T47D (cell line): Measurements from ENCODE around the gene OR2V2.
"Not testable (repeated sequence)": the region's sequence is repeated elsewhere in the genome, so short reads cannot be mapped to it uniquely, and the experiment has no call there.

Experiments used
- DNase-seq, 2 experiments: peaks; one replicate each; pipeline versions ENCODE4 v3.0.0 to v3.0.0-alpha.2; 2011 to 2012; ENCODE audit warnings: low read depth in 1 of 2, low spot score in 1 of 2
- JUND ChIP-seq: IDR thresholded peaks from 2 replicates; pipeline ENCODE4 v1.6.1; 2012; ENCODE audit warnings: low read depth
- in situ Hi-C: cut with HindIII; loops from 2 replicates; pipeline ENCODE4 v1.10.0; 2016; ENCODE audit warnings: low sequenced_read_pairs, low pct_unique_long_range_greater_than_20kb

Gene OR2V2, protein sequence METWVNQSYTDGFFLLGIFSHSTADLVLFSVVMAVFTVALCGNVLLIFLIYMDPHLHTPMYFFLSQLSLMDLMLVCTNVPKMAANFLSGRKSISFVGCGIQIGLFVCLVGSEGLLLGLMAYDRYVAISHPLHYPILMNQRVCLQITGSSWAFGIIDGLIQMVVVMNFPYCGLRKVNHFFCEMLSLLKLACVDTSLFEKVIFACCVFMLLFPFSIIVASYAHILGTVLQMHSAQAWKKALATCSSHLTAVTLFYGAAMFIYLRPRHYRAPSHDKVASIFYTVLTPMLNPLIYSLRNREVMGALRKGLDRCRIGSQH

DNA sequence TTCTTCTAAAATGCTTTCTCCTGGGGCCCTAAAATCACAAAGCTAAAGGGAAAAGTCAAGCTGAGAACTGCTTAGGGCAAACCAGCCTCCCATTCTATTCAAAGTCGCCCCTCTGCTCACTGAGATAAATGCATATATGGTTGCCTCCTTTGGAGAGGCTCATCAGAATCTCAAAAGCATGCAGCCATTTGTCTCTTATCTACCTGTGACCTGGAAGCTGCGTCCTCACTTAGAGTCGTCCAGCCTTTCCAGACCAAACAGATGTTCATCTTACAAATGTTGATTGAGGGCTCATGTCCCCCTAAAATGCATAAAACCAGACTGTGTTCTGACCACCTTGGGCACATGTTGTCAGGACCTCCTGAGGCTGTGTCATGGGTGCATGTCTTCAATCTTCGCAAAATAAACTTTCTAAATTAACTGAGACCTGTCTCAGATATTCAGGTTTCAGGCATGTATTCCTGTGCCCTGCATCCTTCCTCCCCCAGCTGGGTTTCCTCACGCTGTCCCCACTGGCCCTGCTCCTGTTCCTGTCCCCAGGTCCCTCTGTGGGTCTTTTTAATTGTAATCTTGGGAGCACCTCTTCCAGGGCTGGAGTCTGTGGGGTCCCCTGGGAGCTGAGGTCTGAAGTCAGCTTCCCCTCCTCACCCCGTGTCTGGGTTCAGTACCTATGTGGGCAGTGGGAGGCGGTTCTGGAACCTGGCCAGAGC lies at the start of gene OR2V2:
OR2V2 (plus strand) TSS at position 660 of the 710 bp plus-strand sequence. CDS start 7,357 bp downstream, outside the sequence.
- in situ Hi-C loops: not testable (repeated sequence)

DNA sequence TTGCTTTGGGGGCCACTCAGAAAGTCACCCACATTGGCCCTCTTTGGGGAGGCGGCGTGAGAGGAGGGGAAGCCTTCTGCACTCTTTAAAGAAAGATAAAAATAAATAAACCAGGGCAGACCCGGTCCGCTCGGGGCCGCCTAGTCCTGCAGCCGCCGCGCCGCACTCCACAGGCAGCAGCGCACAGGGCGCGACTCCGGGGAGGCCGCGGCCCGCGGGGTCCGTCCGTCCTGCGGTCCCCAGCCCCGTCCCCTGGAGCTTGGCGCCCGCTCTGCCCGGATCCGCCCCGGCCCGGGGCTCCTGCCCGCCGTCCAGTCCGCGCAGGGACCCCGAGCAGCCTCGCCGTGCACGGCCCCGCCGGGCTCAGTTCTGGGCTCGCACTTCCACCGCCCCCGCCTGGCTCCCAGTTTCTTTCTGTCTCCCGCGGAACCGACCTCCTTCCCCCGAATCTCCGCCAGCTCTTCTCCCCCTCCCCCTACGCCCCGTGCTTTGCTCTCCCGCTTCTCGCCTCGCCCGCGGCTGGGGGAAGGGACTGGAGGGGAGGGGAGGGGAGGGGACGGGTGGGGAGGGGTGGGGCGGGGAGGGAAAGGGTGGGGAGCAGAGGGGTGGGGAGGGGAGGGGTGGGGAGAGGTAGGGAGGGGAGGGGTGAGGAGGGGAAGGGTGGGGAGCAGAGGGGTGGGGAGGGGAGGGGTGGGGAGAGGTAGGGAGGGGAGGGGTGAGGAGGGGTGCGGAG lies 49.5 kb upstream of the OR2V2 start:
- in situ Hi-C loops, DNase-seq: not testable (repeated sequence)

More for the DNA sequence above, at the start of gene OR2V2:
- DNase-seq: not testable (repeated sequence)

DNA sequence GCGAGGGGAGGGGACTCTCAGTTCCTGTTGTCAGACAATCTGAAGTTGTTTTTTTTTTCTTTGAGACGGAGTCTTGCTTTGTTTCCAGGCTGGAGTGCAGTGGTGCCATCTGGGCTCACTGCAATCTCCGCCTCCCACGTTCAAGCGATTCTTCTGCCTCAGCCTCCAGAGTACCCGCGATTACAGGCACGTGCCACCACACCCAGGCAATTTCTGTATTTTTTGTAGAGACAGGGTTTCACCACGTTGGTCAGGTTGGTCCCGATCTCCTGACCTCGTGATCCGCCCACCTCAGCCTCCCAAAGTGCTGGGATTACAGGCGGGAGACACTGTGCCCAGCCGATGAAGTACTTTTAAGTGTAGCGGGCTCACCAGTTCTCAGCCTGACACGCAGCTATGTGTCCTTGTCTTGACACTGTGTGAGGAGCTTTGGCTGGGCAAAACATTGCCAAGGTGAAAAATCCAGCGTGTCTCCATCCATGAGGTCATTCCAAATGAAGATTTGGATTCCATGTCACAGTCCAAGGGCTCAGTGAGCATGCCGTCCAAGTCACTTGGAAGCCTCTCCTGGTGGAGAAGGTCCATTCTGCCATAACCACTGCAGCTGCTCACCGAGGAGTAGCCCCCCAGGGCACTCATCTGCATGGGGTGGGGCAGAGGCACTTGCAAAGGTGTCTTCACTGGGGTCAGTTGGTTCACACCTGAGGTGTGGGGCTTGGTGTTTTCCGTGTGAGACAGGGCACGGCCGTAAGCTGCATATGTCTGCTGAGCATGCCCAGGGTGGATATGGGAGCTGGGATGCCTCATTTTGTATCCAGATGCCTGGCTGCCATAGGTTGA lies 48.4 kb upstream of the OR2V2 start:
- DNase-seq: no peak
- in situ Hi-C loops: no loop called here
- TF ChIP-seq JUND: no peak

DNA sequence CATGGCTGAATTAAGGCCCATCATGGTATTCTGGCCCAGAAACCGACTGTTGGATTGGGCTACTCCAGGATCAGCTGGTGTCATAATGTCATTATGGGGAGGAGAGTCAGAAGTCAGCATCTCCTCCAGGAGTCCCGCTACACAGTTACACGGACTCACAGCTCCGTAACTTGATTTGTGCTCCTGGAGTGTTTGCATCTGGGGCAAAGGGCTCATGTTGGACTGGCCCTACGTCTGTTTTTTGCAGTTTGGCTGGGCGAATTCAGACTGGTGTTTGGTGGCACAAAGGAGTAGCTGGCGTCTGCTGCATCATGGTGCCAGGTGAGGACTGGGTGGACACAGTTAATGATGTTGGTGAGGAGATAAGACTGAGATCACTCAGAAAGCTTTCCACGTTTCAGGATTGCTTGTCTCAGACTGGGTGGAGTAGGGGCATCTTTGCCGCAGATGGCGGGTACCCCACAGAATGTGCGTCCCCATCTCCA lies 47.7 kb upstream of the OR2V2 start:
- DNase-seq: no peak
- in situ Hi-C loops: no loop called here
- no peak for TF ChIP-seq JUND

DNA sequence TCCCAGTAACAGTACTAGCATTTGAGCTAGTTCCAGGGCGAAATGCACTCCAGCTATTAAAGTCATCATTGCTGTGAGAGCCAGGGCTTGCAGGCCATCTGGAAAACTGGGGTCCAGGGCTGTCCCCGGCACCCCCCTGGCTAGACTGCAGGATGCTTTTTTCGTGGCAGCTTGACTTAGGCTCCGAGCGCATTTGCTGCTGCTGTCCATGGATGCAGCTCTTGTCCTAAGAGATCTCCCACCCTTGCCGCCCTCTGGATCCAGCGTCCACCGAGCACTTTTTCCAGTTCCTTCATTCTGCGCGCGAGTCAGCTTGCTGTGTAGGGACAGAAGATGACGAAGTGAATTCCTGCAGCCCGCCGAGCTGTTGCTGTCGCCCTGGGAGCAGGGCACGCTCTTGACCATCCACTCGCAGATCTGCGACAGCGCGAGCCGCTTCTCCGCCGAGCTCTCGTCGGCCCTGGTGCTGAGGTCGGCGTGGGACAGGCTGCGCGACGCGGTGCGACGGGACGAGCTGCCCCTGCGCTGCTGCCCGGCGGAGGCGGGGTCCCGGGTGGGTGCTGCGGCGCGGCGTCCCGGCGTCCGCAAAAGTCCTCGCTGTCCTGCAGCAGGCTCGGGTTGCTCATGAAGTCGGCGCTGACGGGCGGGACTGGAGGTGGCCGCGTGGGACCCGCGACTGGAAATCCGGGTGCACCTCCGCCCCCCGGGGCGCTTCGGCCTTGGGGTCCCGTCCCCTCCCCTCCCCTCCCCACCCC lies 47.1 kb upstream of the OR2V2 start:
- no peak for DNase-seq
- no peak for TF ChIP-seq JUND
- in situ Hi-C loops: no loop called here

DNA sequence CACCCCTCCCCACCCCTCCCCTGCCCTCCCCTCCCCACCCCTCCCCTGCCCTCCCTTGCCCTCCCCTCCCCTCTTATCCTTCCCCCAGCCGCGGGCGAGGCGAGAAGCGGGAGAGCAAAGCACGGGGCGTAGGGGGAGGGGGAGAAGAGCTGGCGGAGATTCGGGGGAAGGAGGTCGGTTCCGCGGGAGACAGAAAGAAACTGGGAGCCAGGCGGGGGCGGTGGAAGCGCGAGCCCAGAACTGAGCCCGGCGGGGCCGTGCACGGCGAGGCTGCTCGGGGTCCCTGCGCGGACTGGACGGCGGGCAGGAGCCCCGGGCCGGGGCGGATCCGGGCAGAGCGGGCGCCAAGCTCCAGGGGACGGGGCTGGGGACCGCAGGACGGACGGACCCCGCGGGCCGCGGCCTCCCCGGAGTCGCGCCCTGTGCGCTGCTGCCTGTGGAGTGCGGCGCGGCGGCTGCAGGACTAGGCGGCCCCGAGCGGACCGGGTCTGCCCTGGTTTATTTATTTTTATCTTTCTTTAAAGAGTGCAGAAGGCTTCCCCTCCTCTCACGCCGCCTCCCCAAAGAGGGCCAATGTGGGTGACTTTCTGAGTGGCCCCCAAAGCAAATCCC lies 46.2 kb upstream of the OR2V2 start:
- in situ Hi-C loops: not testable (repeated sequence)

DNA sequence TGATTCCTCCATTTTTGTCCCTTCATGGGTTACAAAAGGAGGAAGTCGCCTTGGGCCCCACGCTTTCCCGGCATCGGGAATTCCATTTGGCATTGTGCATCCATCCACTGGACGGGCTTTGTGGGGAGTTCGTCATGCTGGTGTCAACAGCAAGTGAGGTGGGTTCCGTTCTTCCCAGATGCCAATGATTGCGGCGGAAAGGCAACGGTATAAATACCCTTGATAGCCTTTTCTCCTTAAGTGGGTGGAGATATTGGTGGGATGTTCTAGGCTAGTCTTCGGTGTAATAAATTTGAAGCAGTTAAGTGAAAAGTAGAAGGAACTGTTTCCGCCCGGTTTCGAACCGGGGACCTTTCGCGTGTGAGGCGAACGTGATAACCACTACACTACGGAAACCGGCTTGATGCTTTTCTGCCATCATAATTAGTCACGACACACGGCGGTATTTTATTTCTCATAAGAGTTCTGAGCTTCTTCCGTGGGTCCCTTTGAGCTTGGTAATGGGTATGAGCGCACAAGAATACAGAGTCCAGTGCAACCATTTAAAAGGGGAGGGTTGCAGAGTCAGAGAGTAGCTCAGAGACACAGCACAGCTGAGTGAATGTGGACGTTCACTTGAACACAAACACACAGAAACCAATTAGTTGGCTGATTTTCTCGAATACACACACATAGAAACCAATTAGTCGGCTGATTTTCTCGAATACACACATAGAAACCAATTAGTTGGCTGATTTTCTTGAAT lies 45.3 kb upstream of the OR2V2 start:
- DNase-seq, in situ Hi-C loops: not testable (repeated sequence)

More for the DNA sequence above, 46.2 kb upstream of the OR2V2 start:
- DNase-seq: not testable (repeated sequence)

DNA sequence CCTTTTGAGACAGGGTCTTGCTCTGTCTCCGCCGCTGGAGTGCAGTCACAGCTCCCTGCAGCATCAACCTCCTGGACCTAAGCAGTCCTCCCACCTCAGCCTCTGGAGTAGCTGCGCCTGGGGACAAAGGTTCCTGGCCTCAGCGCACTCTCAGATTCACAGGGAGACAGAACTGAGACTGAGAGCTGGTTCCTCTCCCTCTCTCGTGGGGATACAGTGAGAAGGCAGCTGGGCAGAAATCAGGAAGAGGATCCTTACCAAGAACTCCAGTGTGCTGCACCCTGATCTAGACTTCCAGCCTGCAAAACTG lies 43.2 kb upstream of the OR2V2 start:
- DNase-seq, in situ Hi-C loops: not testable (repeated sequence)

DNA sequence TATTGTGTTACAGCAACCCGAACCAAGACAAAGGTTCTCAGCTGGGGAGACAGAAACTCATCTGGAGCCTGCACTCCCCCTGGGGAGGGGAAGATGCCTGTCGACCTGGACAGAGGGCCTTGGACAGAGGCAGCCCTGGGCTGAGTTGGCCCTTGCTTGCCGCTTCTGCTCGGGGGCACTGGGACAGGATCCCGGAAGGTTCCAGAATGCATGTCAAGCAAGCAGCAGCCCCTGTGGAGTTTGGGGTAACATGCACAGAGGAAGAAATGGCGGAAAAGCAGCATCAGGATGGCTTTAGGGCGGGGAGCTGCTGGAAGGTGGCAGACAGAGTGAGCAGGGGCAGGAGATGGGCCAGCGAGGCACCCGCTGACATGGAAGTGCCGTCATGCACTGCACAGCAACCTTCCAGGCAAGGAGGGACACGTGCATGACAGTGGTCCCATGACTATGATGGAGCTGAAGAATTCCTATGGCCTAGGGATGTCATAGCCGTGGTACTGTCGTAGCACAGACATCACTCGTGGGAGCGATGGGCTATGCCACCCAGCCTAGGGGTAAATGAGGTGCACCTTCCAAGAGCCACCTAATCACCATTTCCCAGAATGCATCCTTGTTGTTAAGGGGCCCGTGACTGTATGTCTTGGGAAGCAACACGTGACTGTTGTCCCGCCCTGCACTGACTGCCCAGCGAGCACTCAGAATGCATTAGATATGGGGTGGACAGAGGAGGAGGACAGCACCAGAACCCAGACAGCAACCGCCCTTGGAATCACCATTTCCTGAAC lies 42.6 kb upstream of the OR2V2 start:
- in situ Hi-C loops: not testable (repeated sequence)

DNA sequence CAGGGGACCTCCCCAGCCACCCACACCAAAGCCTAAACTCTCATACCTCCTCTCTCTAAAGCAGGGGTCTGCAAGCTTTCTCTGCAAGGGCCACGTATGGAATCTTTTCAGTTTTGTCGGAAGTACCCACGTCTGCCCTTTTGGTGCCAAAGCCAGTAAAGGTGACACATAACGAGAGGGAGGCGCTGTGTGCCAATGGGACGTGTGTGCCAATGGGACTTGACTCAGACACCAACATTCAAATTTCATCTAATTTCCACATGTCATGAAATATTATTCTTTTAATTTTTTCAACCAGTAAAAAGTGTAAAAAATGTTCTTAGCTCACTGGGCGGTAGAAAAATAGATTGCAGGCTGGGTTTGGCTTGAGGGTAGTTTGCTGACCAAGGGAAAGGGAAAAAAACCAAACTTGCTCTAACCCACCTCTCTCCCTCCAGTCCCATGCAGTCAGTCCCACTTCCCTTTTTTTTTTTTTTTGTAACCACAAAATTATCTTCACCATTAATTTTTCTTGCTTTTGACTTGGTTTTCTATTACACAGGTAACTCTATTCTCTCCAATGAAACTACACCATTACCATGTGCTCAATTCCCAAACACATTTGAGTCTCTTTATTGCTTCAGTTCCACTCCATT lies 41.9 kb upstream of the OR2V2 start:
- in situ Hi-C loops: no loop called here
- DNase-seq: no peak
- TF ChIP-seq JUND: no peak

More for the DNA sequence above, 42.6 kb upstream of the OR2V2 start:
- not testable (repeated sequence) for DNase-seq
